ENCODE results near the gene PACS2.
"Not testable (repeated sequence)": the region's sequence is repeated elsewhere in the genome, so short reads cannot be mapped to it uniquely, and the experiment has no call there.

The PACS2 gene

DNA sequence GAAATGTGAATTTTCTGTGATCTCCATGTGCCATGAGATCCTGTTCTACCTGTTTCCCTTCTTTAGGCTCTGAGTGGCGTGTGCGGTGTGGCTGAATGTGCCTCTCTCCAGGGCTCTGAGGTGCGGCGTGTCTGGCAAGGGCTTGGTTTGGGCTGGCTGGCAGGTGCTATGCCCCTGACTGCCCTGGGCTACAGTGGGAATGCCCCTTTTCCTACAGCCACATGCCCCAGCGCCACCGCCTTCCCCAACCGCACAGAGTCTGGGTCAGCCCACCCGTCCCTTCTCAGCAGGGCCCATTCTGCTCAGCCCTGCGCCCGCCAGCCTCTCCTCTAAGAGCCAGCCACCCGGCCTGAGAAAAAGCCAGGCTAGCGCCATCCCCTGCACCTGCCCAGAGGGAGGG is 41.5 kb upstream of the PACS2 start:
- no peak overlapping the region for H3K4me3 ChIP-seq (ENCODE audit: low read depth, low read length)
- no peak for DNase-seq (ENCODE audit: low read depth)
- TF ChIP-seq, protein P1, sequence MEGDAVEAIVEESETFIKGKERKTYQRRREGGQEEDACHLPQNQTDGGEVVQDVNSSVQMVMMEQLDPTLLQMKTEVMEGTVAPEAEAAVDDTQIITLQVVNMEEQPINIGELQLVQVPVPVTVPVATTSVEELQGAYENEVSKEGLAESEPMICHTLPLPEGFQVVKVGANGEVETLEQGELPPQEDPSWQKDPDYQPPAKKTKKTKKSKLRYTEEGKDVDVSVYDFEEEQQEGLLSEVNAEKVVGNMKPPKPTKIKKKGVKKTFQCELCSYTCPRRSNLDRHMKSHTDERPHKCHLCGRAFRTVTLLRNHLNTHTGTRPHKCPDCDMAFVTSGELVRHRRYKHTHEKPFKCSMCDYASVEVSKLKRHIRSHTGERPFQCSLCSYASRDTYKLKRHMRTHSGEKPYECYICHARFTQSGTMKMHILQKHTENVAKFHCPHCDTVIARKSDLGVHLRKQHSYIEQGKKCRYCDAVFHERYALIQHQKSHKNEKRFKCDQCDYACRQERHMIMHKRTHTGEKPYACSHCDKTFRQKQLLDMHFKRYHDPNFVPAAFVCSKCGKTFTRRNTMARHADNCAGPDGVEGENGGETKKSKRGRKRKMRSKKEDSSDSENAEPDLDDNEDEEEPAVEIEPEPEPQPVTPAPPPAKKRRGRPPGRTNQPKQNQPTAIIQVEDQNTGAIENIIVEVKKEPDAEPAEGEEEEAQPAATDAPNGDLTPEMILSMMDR (conservative IDR thresholded peaks at IDR 0.05; ENCODE audit: low read depth, low read length): no peak

DNA sequence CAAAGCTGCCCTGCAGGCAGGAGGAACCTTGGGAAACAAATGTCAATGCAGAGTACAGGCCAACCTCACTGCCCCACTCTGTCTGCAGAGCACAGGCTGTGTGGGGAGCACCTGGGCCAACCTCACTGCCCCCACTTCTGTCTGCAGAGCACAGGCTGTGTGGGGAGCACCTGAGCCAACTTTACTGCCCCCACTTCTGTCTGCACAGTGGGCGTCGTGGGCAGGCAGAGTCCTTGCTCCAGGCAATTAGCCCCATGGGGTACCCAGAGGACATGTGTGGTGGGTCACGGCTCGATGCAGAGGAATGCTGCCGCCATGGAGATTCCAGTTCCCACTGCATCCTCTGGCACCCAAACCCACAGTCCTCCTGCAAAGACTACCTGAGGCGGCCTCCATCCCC is 39.9 kb upstream of the PACS2 start:
- TF ChIP-seq, protein P1 (conservative IDR thresholded peaks at IDR 0.05; ENCODE audit: low read depth, low read length): no peak
- no peak overlapping the region for H3K4me3 ChIP-seq (ENCODE audit: low read depth, low read length)
- DNase-seq (ENCODE audit: low read depth): no peak

DNA sequence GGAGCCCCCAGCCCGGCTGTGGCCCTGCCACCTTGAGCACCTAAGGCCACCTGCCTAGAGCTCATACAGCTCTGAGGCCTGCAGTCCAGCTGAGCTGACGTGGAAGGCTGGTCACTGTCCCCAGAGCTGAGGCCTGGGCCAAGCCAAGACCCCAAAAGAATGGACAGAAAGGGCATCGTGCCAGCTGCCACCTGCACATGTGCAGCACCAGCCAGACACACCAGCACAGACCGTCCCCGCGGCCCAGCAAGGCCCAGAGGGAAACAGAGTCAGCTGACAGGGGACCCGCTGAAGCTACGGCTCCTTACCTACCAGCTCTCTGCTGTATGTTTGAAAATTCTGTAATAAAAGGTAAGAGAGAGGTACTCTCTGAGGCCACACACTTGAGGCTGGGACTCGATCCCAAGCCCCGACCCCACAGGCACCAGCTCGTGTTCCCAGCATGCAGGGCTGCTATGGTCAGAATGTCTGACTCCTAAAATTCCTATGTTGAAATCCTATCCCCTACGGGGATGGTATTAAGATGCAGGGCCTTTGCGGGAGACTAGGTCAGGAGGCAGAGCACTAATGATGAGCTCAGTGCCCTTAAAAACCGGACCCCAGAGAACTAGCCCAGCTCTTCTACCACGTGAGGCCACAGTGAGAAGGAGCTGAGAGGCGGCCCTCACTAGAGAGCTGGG is 39.1 kb upstream of the PACS2 start:
- no peak overlapping the region for H3K4me3 ChIP-seq (ENCODE audit: low read depth, low read length)
- TF ChIP-seq, protein P1 (conservative IDR thresholded peaks at IDR 0.05; ENCODE audit: low read depth, low read length): no peak
- DNase-seq (ENCODE audit: low read depth): peak; percentile 81

DNA sequence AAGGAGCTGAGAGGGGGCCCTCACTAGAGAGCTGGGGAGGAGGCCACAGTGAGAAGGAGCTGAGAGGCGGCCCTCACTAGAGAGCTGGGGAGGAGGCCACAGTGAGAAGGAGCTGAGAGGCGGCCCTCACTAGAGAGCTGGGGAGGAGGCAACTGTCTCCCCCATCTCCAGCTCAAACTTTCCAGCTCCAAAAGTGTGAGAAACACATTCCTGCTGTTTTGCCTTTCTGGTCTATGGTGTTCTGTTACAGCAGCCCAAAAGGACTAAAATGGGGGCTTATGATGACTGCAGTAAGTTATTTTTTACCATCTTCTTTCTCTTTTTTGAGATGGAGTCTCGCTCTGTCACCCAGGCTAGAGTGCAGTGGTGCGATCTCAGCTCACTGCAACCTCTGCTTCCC is 37.1 kb upstream of the PACS2 start:
- not testable (repeated sequence) for DNase-seq (ENCODE audit: low read depth); H3K4me3 ChIP-seq (ENCODE audit: low read depth, low read length)

DNA sequence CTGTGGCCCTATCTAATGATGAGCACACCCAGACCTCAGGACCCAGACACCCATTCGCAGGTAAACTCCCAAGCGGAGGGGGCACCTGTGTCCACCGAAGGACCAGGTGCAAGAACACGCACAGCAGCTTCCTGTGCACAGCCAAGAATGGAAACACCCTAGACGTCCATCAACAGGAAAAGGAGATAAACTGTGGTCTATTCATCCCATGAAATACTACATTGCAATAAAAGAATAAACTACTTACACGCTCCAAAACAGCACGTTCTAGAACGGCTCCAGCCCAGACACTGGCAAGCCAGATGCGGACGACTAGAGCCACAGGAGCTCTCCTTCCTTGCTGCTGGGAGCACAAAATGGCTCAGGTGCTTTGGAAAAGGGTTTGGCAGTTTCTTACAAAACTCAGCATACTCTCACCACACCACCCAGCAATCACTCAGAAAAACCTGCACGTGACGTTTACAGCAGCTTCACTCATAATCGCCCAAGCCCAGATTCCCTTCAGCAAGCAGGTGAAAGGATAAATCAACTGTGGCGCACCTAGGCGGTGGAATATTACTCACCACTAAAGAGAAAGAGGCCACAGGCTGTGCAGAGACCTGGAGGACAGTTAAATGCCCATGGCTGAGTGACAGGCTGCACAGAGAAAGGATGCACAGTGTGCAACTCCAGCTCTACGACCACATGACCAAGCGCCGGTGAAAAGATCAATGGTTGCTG is 34.7 kb upstream of the PACS2 start:
- DNase-seq (ENCODE audit: low read depth): no peak
- TF ChIP-seq, protein P1 (conservative IDR thresholded peaks at IDR 0.05; ENCODE audit: low read depth, low read length): no peak
- H3K4me3 ChIP-seq (ENCODE audit: low read depth, low read length): no peak overlapping the region

DNA sequence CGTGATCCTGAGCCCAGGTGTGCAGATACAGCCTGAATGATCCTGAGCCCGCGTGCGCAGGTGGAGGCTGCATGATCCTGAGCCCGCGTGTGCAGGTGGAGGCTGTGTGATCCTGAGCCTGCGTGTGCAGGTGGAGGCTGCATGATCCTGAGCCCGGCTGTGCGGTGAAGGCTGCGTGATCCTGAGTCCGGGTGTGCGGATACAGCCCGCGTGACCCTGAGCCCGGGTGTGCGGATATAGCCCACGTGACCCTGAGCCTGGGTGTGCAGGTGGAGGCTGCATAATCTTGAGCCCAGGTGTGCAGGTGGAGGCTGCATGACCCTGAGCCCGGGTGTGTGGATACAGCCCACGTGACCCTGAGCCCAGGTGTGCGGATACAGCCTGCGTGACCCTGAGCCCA is 34.0 kb upstream of the PACS2 start:
- TF ChIP-seq, protein P1 (conservative IDR thresholded peaks at IDR 0.05; ENCODE audit: low read depth, low read length): no peak
- H3K4me3 ChIP-seq (ENCODE audit: low read depth, low read length): no peak overlapping the region
- no peak for DNase-seq (ENCODE audit: low read depth)

DNA sequence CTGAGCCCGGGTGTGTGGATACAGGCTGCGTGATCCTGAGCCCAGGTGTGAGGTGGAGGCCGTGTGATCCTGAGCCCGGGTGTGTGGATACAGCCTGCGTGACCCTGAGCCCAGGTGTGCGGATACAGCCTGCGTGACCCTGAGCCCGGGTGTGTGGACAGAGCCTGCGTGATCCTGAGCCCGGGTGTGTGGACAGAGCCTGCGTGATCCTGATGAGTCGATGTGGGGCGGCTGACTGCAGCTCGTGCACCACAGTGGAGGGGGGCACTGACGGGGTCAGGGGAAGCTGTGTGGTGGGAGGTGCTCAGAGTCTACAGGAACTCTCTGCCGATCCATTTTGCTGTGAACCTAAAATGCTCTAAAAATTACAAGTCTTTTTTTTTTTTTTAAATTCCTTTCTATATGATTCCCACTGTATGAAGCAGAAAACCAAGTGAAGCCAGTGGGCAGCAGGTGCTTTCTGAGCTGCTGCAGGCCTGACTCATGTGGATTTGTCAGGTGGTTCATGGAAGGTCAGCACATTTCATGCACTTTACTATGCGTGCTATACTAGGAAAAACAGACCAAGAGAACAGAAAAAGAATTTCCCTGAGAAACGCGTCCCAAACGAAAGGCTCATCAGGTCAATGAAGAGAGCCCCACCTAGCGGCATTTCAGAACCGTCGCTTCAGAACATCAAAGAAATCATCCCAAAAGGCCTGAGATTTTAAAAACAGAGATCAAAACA is 33.0 kb upstream of the PACS2 start:
- H3K4me3 ChIP-seq (ENCODE audit: low read depth, low read length): no peak overlapping the region
- peak; percentile 88 for DNase-seq (ENCODE audit: low read depth)
- TF ChIP-seq, protein P1 (conservative IDR thresholded peaks at IDR 0.05; ENCODE audit: low read depth, low read length): peak; percentile 90
